GM19328 (cell line): ENCODE measurements around the gene LMBRD1.
"Not testable (repeated sequence)": the region's sequence is repeated elsewhere in the genome, so short reads cannot be mapped to it uniquely, and the experiment has no call there.

Experiments used
- ATAC-seq: cut with Tn5 transposase; IDR thresholded peaks from one replicate; pipeline ENCODE4 v1.9.1; 2021; ENCODE audit warnings: mild to moderate bottlenecking, moderate library complexity; ENCODE audit not compliant: unreplicated experiment

LMBRD1 gene

DNA sequence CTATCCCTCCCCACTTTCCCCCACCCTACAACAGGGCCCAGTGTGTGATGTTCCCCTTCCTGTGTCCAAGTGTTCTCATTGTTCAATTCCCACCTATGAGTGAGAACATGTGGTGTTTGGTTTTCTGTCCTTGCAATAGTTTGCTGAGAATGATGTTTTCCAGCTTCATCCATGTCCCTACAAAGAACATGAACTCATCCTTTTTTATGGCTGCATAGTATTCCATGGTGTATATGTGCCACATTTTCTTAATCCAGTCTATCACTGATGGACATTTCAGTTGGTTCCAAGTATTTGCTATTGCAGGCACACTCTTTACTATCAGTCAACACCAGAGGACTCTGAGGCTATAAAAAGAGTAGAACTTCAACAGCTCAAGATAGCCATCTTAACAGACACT, 2.0 kb upstream of the LMBRD1 start:
- ATAC-seq, result not testable (repeated sequence)

DNA sequence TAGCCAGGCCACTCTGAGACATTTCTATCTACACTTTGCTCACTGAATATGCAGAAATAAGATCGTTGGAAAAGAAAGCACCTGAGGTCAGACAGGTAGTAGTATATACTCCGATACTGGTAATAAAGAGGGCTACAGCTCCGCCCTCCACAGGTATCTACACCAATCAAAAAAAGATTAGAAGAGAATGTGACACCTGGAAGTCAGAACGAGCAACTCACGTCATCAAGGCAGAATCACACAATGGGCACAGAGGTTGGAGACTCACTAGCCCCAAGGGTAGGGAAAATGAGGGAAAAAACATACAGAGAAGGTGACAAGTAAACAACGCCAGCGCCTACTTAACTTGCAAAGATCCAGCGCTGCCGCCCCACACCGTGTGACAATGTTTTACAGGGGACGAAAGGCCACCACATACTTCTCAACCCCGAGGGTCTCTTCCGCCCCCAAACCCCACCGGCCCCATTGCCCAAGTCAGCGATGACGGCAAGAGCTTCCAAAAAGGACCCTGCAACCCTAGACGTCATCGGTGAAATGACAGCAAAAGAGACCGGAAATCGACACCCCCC, 653 bp downstream of the LMBRD1 start:
- peak; percentile 20 for ATAC-seq

DNA sequence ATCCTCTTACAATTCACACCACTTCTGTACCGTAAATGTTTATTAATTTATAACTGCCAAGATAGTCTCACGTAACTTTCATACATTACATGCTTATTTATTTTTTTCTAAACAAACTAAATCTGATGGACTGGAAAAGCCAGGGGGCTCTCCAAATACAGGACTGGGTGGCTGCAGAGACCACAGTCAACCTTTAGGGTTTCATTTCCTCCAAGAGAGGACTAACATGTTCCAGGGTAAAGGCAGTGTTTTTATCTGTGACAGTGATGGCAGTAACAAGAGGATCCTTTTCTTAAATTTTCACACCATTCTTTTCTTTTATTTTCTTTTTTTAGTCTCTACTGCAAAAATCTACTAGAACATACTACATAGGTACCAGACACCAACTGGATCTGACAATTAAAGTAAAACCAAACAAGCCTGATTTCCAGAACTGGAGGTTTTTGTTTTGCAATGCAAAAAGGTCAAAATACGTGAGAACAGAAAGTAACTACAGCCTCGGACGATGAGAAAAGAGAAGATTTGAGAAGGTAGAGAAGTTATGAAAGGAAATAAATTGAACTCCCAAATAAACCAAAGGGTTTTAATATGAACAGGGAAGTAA, 1.2 kb downstream of the LMBRD1 start:
- ATAC-seq, result no peak

DNA sequence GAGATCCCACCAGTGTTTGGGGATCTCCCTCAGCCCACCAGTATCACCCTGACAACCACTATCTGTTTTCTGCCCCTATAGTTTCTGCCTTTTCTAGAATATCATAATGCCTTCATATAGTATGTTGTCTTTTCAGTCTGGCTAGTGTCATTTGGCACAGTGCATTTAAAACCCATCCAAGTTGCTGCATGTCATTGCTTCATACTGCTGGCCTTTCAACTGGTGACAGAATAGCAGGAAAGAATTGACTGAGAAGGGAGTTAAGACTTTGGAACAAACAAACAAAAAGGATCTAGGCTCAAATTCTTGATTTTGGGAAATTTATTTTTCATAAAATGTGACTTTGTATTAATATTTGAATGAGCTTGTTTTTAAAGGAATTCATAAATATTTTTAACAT, 4.5 kb downstream of the LMBRD1 start:
- ATAC-seq, result no peak

DNA sequence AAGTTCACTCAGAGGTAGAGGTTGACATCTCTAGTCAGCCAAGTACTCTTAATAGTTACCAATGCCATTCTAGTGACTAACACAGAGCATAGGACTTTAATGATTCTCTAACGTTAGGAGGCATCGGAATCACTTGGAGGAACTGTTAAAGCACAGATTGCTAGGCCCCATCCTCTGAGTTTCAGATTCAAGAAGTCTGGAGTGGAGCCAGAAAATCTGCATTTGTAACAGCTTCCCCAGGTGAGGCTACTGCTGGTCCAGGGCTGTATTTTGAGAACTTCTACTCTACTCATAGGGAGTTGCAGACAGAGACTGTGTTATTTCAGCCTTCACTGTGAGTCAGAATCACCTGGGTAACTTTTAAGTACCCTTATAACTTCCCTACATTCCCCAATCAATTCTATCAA, 5.7 kb downstream of the LMBRD1 start:
- ATAC-seq, result peak; percentile 36

DNA sequence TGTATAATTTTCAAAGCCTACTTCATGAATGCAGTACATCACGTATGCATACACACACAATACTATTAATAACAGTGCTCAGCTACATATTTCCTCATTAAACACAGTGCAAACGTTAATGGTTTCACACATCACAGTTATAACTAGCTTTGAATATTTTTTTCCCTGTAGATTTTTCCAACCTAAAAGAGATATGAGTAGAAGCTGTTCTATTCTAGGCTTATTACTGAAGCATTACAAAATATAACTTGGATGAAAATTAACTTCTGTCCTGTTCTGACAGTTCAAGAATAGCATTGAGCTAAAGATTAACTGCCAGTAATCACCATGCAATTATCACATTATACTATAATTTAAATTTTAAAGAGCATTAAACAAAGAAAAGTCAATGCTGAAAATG, 6.2 kb downstream of the LMBRD1 start:
- peak; percentile 3 for ATAC-seq

DNA sequence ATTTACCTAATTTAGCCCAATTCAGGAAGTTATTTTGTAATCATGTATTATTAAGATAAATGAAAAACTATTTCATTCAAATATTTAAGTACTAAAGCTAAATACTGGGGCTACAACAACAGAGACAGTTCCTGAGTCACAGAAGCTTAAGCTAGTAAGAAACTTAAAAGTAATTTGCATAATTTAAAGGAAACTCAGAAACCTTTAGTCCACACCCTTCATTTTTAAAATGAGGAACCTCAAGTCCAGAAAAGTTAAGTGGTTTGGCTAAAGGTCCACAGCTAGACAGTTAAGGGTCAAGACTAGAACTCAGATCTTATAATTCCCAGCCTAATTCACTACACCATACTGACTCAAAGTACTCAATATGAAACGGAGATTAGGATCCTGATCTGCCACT, 7.2 kb downstream of the LMBRD1 start:
- ATAC-seq, result no peak

DNA sequence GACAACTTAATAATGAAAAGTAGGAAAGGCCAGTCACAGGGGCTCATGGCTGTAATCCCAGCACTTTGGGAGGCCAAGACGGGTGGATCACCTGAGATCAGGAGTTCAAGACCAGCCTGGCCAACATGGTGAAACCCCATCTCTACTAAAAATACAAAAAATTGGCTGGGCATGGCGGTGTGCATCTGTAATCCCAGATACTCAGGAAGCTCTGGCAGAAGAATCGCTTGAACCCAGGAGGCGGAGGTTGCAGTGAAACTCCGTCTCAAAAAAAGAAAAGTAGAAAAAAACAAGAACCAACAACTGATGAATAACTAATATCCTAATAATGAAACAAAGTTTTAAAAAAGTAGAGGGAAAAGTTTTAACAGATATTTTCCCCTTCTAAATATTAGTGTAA, 9.4 kb downstream of the LMBRD1 start:
- ATAC-seq, result not testable (repeated sequence)

DNA sequence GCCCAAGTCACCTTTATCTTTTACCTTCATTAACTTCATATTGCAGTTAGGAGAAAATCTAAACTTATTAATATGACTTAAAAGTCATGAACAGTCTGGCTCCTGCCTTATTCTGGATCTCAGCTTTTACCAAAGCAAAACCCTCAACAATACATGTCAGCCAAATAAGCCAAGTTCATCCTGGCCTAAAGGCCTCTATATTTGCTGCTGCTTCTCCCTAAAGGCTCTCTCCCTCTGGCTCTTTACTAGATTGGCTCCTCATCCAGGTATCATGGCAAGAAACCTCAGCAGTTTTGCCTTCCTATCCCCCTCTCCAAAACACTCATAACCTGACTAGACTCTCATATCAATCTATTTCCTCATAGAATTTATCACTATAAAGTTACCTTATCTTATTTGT, 11.1 kb downstream of the LMBRD1 start:
- no peak for ATAC-seq

DNA sequence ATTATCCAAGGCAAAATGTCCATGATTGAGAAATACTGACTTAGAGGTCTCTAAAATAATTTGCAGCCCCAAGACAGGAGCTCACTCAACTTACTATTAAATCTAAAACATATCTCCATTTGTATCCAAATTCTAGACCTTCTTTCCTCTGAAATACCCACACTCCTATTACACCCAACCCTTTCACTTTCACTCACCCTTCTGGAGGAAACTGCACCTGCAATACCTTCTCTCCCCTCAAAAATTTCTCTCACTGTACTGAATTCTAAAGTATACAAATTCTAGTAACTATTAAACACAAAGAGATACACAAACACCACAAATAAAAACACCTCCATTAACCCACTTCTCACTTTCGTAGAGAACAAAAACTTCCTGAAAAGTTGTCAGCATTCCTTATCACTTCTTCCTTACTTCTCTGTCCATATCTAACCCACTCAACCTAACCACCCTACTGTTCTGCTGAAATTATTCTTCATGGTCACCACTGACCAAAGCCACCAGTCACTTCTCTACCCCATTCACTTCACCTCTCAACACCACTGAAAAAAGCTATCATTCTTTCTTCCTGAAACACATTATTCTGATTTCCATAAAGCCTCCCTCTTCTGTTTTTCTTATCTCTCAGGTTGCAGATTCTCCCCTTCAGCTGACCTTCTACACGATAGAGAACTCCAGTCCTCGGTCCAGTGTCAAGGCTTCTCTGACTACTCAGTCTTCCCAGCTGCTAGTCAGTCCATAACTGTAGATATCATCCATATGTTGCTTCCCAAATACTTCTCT, 12.0 kb downstream of the LMBRD1 start:
- ATAC-seq, result peak; percentile 75

DNA sequence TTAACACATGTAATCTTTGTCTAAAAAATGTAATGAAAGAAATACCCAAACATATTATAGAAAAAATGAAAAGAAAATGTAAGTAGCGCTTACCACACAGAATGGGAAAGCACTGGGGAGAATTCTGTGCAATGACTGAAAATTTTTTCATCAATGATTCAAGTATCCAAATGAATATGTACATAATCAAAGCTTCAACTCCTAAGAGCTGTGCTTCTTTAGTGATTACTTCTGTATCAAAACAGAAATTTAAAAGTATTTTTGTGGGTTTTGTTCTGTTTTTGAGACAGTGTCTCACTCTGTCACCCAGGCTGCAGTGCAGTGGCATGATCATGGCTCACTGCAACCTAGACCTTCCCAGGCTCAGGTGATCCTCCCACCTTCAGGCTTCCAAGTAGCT, 13.7 kb downstream of the LMBRD1 start:
- ATAC-seq, result no peak

DNA sequence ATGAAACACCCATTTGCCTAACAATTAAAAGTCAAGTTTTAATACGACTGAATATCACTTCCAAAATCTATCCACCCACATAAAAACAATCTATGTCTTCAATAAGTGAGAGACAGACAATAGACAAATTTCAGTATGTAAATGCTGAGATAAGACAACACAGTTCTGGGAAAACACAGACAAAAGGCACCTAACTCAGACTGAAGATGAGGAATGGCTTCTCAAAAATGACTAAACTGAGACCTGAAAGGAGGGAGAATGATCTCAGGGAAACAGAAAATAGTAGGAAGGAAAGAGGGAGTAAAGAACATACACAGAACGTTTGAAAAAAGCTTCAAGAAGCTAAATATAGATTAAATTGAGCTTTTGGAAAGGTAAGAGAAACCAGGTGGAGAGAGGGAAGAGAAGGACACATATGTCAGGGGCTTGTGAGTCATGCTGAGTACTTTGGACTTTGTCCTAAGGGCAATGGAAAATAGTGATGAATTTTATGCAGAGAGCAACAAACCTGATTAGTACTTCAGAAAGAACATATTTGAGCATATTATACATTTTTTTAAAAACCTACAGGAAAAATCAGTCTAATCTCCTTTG, 16.1 kb downstream of the LMBRD1 start:
- no peak for ATAC-seq

DNA sequence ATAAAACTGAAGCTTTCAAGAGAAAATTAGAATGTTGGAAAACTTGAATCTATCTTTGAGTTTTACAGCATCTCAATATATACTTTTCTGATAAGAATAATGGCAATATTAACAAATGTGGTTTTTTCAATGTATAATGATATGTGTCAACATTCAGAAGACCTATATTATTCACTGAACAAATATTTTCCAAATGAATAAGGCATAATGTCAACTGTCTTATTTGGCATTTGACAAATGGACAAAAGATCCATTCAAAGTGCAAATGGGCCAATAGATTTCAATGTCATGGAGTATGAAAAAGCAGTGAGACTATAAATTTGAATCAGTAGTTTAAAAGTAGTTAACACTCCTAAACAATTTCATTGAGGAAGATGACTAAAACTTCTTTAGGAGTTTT, 20.9 kb downstream of the LMBRD1 start:
- no peak for ATAC-seq

DNA sequence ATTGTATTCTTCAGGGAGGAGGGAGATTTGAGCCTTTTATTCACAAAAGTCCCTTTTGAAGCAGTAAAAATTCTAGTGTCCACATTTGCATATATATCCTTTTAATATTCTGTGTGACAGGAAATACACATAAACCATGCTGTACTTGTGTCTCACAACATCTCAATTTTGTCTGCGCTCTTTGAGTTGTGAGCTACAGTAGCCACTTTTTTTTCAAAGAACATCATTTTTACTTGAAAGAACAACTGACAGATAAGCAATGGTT, 21.3 kb downstream of the LMBRD1 start:
- ATAC-seq, result no peak

DNA sequence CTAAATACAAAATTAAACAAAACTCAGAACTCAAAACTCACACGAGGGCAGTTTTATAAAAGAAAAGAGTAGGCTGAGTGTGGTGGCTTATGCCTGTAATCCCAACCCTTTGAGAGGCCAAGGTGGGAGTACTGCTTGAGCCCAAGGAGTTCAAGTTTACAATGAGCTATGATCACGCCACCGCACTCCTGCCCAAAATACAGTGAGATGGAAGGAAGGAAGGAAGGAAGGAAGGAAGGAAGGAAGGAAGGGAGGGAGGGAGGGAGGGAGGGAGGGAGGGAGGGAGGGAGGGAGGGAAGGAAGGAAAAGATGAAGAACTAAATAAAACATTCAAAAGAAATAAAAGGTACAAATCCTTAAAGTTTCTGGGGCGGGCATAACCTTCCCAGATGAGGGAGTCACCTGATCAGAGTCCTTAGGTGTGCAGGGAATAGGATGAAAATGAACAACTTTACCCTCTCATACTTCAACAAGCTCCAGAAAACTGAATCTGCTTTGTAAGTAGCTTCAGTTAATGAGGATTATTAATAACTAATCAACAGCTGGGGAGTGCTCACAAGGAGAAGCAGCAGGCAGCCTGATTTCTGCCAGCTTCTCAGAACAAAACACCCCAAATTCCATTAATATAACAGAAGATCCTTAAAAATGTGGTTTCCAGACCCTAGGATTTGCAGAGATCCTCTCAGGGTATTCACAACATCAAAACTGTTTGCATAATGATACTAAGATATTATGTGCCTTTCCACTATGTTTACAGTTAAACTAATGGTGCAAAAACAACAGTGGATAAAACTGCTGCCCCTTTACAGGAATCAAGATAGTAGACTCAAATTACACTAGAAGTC, 21.8 kb downstream of the LMBRD1 start:
- no peak for ATAC-seq

DNA sequence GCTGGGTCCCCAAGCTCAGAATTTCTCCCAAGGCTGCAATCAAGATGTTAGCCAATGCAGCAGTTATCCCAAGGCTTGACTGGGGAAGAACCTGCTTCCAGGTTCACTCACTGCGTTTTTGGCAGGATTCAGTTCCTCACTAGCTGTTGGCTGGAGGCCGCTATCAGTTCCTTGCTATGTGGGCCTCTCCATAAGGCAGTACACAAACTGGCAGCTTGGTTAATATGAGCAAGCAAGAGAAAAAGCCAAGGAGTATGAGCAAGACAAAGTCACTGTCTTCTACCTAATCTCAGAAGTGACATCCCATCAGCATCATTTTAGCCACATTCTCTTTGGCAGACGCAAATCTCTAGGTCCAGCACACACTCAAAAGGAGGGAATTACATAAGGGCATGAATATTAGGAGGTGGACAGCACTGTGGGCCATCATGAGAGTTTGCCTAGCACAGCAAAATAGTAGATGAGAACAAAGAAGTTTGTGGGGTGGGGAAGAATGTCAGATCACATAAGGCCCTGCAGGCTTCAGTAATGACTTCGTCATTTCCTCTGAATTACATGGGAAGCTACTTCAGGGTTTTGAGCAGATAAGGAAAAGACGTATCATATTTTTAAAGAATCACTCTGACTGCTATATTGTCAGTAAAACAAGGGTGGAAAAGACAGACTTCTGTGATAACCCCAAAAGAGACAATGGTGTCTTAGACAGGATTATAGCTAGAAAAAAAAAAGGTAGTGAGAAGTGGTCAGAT, 25.5 kb downstream of the LMBRD1 start:
- no peak for ATAC-seq

DNA sequence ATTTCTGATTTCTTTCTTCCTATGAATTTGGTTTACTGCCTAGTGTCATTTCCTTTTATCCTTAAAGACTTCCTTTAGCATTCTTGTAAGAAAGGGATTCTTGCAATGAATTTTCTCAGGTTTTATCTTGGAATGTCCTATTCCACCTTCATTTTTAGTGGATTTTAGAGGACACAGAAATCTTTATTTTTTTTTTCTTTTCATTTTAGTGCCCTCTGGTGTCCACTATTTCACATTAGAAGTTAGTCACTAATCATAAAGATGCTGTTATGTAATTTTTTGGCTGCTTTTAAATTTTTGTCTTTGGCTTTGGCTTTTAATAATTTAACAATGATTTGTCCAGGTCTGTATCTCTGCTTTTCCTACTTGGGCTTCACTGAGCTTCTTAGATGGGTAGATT, 28.1 kb downstream of the LMBRD1 start:
- ATAC-seq, result no peak

DNA sequence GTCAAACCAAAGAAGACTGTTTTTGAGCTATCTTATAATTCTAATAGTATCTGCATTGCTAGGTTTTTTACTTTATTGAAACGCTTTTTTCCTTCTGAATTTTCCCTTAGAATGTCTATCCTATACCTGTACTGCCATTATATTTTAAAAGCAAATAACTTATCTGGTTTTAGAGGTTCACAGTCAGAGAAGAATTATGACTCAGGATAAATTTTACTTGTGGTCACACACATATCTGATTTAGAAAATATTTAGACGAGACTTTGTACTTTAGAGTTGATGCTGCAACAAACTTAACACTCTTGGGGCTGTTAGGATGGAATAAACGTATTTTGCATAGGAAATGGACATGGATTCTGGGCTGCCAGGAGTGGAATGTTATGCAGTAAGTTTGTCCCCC, 33.0 kb downstream of the LMBRD1 start:
- ATAC-seq, result no peak

DNA sequence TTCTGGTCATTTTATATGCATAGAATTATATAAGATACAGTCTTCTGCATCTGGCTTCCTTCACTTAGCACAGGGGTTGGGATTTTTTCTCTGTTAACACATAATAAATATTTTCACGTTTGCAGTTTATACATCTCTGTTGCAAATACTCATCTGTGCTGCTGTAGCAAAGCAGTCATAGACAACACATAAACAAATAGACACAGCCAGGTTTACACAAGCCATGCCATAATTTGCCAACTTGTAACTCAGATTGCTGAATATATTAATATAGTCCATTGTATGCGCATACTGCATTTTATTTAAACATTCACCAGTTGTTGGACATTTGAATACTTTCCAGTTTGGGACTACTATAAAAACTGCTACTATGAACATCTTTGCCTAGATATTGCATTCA, 35.0 kb downstream of the LMBRD1 start:
- no peak for ATAC-seq

DNA sequence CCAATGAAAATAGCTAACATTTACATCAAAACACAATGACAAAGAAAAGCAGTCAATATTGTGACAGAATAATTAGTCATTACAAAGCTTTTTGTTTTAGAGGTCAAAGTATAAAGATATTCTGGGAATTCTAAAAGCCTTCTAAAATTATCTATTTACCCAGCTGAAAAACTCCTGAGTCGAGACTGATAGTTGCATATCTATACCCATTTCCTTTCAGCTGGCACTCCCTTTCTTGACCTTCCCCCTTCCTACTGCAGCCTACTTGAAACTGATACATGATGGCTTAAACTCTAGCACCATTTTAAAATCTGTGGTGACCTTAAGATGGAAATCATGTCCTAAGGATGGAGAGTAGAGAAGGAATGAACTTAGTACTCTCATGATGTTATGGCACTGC, 38.6 kb downstream of the LMBRD1 start:
- no peak for ATAC-seq

DNA sequence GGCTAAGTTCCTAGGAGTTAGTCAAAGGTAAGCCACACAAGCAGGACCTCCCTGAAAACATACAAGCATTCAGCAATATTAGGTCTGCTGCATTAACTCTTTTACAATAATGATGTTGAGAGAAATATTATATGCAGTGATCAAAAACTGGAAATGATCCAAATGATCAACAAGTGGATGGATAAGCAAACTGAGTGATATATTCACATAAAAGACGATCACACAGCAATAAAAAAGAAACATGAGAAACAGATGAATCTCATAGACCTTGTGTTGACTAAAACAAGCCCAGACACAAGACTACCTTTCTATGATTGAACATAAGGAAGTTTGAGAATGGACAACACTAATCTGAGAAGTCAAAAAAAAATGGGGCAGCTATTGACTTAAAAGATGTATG, 39.9 kb downstream of the LMBRD1 start:
- ATAC-seq, result no peak
